Transverse colon (tissue), 4 donors: ENCODE data around the gene CRELD2. TPM values are rescaled to one million over a fixed set of nuclear protein-coding genes. Genes with fewer than 3 reads are reported as not detected.

Experiments used
- DNase-seq: peaks from one replicate; pipeline ENCODE4 v3.0.0-alpha.2; 2019
- H3K27ac ChIP-seq, 4 donors: fragments of 200-600 bp; sonication (generic); 2 replicates each; pipeline ENCODE4 v1.5.1; 2016 to 2018; ENCODE audit warnings: inconsistent platforms in 4 of 4
- H3K27me3 ChIP-seq: fragments of 200-600 bp; sonication (generic); 2 replicates; pipeline ENCODE4 v1.5.1; 2017; ENCODE audit warnings: inconsistent platforms
- H3K36me3 ChIP-seq, 4 donors: fragments of 200-600 bp; sonication (generic); 2 replicates each; pipeline ENCODE4 v1.5.1; 2017 to 2019; ENCODE audit warnings: inconsistent platforms in 4 of 4
- H3K4me1 ChIP-seq, 4 donors: fragments of 200-600 bp; sonication (generic); 2 replicates each; pipeline ENCODE4 v1.5.1; 2017 to 2020; ENCODE audit warnings: inconsistent platforms in 4 of 4
- H3K4me3 ChIP-seq, 4 donors: fragments of 200-600 bp; sonication (generic); 1 replicate in 1 of 4; 2 replicates in 3 of 4; pipeline versions ENCODE4 v1.5.1 to v1.6.1; 2017 to 2019; ENCODE audit warnings: inconsistent platforms in 4 of 4
- H3K9me3 ChIP-seq, 2 donors: fragments of 200-600 bp; sonication (generic); 2 replicates each; pipeline ENCODE4 v1.5.1; 2017 to 2019; ENCODE audit warnings: inconsistent platforms in 2 of 2
- EP300 ChIP-seq: sonication (generic); formaldehyde crosslinking; IDR thresholded peaks from one replicate; pipeline ENCODE4 v1.6.1; 2017; ENCODE audit warnings: antibody characterized with exemption, low read depth
- POLR2A ChIP-seq: fragments of 450-650 bp; IDR thresholded peaks from one replicate; pipeline ENCODE4 v1.6.1; 2016; ENCODE audit warnings: antibody characterized with exemption, mild to moderate bottlenecking, moderate library complexity
- POLR2AphosphoS5 ChIP-seq, 3 donors: sonication (generic); formaldehyde crosslinking; IDR thresholded peaks; one replicate each; pipeline ENCODE4 v1.6.1; 2016; ENCODE audit warnings: antibody characterized with exemption in 3 of 3
- WGBS, 2 donors: methylation state at CpG; one replicate each; pipeline ENCODE4 v1.1.5; 2018; ENCODE audit warnings: low coverage in 1 of 2; 5-methylcytosine and 5-hydroxymethylcytosine counted together
- in situ Hi-C, 4 donors: fragments of 200-750 bp; cut with MboI; loops; one replicate each; pipeline versions ENCODE4 v1.15.0 to v1.15.1; 2017; ENCODE audit warnings: low sequenced_read_pairs in 3 of 4, low pct_ligation_motif_present in 1 of 4, low pct_unique_long_range_greater_than_20kb in 1 of 4
- intact Hi-C: fragments of 100-400 bp; cut with DNase I; formaldehyde crosslinking; loops from one replicate; pipeline ENCODE4 v1.15.1; 2023; ENCODE audit warnings: low total_unique reads
- total RNA-seq, 4 donors: library from RNA; depleted of rRNA; stranded (reverse); fragments of >200 nt; gene quantifications; one replicate each; pipeline ENCODE4 v1.1.0, GENCODE V29; 2016
- TF ChIP-seq, protein P1 (sequence below), 5 experiments: fragments of 200-600 bp in 3 of 5; fragments of 450-650 bp in 2 of 5; sonication (generic) in 3 of 5; IDR thresholded peaks; 1 replicate in 2 of 5; 2 replicates in 3 of 5; pipeline ENCODE4 v1.5.1; 2016 to 2017; ENCODE audit warnings: antibody characterized with exemption in 5 of 5, inconsistent platforms in 3 of 5, mild to moderate bottlenecking in 2 of 5, moderate library complexity in 1 of 5

CRELD2 gene
- total RNA-seq, 4 donors from 2014 or later: 31.0 to 37.9 (median 36.4) TPM

GRCh38 chr22:49883294-49883640, 35.2 kb upstream of the CRELD2 start:
- no peaks in the 10 kb centered on the region for H3K9me3 ChIP-seq
- TF ChIP-seq EP300: no peak
- no peak for TF ChIP-seq POLR2A
- TF ChIP-seq POLR2AphosphoS5 (IDR thresholded peaks at IDR 0.05): no peak
- TF ChIP-seq, protein P1, sequence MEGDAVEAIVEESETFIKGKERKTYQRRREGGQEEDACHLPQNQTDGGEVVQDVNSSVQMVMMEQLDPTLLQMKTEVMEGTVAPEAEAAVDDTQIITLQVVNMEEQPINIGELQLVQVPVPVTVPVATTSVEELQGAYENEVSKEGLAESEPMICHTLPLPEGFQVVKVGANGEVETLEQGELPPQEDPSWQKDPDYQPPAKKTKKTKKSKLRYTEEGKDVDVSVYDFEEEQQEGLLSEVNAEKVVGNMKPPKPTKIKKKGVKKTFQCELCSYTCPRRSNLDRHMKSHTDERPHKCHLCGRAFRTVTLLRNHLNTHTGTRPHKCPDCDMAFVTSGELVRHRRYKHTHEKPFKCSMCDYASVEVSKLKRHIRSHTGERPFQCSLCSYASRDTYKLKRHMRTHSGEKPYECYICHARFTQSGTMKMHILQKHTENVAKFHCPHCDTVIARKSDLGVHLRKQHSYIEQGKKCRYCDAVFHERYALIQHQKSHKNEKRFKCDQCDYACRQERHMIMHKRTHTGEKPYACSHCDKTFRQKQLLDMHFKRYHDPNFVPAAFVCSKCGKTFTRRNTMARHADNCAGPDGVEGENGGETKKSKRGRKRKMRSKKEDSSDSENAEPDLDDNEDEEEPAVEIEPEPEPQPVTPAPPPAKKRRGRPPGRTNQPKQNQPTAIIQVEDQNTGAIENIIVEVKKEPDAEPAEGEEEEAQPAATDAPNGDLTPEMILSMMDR (IDR thresholded peaks at IDR 0.05): no peak
- DNase-seq: no peak
- in situ Hi-C loops: no loop called here
- H3K27me3 ChIP-seq: no peaks in the 10 kb centered on the region
- 95 to 100% methylated on average over 3 to 4 of the region's 4 CpGs for WGBS, 2 donors
- H3K36me3 ChIP-seq: peaks cover 0 to 21% (median 9%) of the 10 kb centered on the region in 4 donors
- intact Hi-C loops: no loop called here
- H3K27ac ChIP-seq: no peak overlapping the region
- H3K4me1 ChIP-seq: no peaks in the 10 kb centered on the region
- no peak overlapping the region for H3K4me3 ChIP-seq

DNA sequence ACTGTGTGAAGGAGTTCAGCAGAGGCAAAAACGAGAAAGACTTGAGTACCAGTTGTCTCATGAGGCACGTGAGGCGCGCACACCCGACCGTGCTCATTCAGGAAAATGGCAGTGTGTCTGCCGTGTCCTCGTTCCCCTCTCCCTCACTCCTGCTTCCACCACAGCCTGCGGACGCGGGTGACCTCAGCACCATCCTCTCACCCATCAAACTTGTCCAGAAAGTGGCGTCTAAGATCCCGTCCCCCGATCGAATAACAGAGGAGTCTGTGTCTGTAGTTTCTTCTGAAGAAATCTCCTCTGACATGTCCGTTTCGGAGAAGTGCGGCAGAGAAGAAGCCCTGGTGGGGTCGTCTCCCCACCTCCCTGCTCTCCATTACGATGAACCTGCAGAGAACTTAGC, 34.4 kb upstream of the CRELD2 start:
- intact Hi-C loops (no loop called here), in situ Hi-C loops (no loop called here)
- WGBS, 2 donors: 92 to 95% methylated on average over 5 to 20 of the region's 20 CpGs
- no peaks in the 10 kb centered on the region for H3K27me3 ChIP-seq
- TF ChIP-seq POLR2A: no peak
- H3K9me3 ChIP-seq: no peaks in the 10 kb centered on the region
- no peak for DNase-seq
- H3K36me3 ChIP-seq: peaks cover 0 to 21% (median 9%) of the 10 kb centered on the region in 4 donors
- no peak overlapping the region for H3K4me3 ChIP-seq
- no peak overlapping the region for H3K27ac ChIP-seq
- no peaks in the 10 kb centered on the region for H3K4me1 ChIP-seq

DNA sequence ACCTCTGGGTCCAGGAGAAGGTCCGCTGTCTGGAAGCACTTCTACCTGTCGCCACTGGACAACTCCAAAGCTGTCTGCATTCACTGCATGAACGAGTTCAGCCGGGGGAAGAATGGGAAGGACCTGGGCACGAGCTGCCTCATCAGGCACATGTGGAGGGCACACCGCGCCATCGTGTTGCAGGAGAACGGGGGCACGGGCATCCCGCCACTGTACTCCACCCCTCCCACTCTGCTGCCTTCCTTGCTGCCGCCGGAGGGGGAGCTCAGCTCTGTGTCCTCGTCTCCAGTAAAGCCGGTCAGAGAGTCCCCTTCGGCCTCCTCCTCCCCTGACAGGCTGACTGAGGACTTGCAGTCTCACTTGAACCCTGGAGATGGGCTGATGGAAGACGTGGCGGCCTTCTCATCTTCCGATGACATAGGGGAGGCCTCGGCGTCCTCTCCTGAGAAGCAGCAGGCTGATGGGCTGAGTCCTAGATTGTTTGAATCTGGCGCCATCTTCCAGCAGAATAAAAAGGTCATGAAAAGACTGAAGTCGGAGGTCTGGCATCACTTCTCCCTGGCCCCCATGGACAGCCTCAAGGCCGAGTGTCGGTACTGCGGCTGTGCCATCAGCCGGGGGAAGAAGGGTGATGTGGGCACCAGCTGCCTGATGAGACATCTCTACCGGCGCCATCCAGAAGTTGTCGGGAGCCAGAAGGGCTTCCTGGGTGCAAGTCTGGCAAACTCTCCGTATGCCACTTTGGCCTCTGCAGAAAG, 33.8 kb upstream of the CRELD2 start:
- 95 to 98% methylated on average over 8 to 31 of the region's 31 CpGs for WGBS, 2 donors
- no peaks in the 10 kb centered on the region for H3K9me3 ChIP-seq
- H3K36me3 ChIP-seq: peaks cover 0 to 21% (median 9%) of the 10 kb centered on the region in 4 donors
- in situ Hi-C loops: no loop called here
- DNase-seq: no peak
- intact Hi-C loops: no loop called here
- H3K27me3 ChIP-seq: no peaks in the 10 kb centered on the region
- H3K4me3 ChIP-seq: no peak overlapping the region
- TF ChIP-seq, protein P1 (IDR thresholded peaks at IDR 0.05): no peak
- TF ChIP-seq POLR2AphosphoS5 (IDR thresholded peaks at IDR 0.05): no peak
- no peak for TF ChIP-seq POLR2A
- TF ChIP-seq EP300: no peak
- H3K27ac ChIP-seq: no peak overlapping the region
- H3K4me1 ChIP-seq: no peaks in the 10 kb centered on the region

DNA sequence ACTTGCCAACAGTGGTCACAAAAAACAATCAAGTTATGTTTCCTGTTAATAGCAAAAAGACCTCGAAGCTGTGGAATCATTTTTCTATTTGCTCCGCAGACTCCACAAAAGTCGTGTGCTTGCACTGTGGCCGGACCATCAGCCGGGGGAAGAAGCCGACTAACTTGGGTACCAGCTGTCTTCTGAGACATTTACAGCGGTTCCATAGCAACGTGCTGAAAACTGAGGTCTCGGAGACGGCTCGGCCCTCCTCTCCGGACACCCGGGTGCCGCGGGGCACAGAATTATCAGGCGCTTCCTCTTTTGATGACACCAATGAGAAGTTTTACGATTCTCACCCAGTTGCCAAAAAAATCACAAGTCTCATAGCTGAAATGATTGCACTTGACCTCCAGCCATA, 33.2 kb upstream of the CRELD2 start:
- H3K36me3 ChIP-seq: peaks cover 0 to 21% (median 9%) of the 10 kb centered on the region in 4 donors
- no peak for TF ChIP-seq POLR2AphosphoS5 (IDR thresholded peaks at IDR 0.05)
- TF ChIP-seq, protein P1 (IDR thresholded peaks at IDR 0.05): no peak
- TF ChIP-seq EP300: no peak
- TF ChIP-seq POLR2A: no peak
- in situ Hi-C loops (no loop called here), intact Hi-C loops (no loop called here)
- no peak overlapping the region for H3K4me3 ChIP-seq
- no peak overlapping the region for H3K27ac ChIP-seq
- no peaks in the 10 kb centered on the region for H3K9me3 ChIP-seq
- 95 to 97% methylated on average over 3 to 17 of the region's 17 CpGs for WGBS, 2 donors
- no peaks in the 10 kb centered on the region for H3K4me1 ChIP-seq
- DNase-seq: no peak
- H3K27me3 ChIP-seq: no peaks in the 10 kb centered on the region

DNA sequence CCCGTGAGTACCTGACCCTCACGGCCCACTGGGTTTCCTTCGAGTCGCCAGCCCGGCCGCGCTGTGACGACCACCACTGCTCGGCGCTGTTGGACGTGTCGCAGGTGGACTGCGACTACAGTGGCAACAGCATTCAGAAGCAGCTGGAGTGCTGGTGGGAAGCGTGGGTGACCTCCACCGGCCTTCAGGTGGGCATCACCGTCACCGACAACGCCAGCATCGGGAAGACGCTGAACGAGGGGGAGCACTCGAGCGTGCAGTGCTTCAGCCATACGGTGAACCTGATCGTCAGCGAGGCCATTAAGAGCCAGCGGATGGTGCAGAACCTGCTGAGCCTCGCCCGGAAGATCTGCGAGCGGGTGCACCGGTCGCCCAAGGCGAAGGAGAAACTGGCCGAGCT, 32.6 kb upstream of the CRELD2 start:
- in situ Hi-C loops: no loop called here
- Histone ChIP-seq H3K9me3 (no peaks in the 10 kb centered on the region), H3K27me3 (no peaks in the 10 kb centered on the region), H3K36me3 (peaks cover 0 to 21% (median 9%) of the 10 kb centered on the region in 4 donors), H3K4me3 (no peak overlapping the region), H3K4me1 (no peaks in the 10 kb centered on the region), H3K27ac (no peak overlapping the region)
- TF ChIP-seq POLR2A (no peak), POLR2AphosphoS5 (IDR thresholded peaks at IDR 0.05) (no peak), EP300 (no peak)
- TF ChIP-seq, protein P1 (IDR thresholded peaks at IDR 0.05): no peak
- 98 to 100% methylated on average over 1 to 35 of the region's 35 CpGs for WGBS, 2 donors
- intact Hi-C loops: no loop called here
- DNase-seq: no peak
